Measurements from ENCODE around the gene PAPSS1.
"Not testable (repeated sequence)": the region's sequence is repeated elsewhere in the genome, so short reads cannot be mapped to it uniquely, and the experiment has no call there.

Gene PAPSS1

DNA sequence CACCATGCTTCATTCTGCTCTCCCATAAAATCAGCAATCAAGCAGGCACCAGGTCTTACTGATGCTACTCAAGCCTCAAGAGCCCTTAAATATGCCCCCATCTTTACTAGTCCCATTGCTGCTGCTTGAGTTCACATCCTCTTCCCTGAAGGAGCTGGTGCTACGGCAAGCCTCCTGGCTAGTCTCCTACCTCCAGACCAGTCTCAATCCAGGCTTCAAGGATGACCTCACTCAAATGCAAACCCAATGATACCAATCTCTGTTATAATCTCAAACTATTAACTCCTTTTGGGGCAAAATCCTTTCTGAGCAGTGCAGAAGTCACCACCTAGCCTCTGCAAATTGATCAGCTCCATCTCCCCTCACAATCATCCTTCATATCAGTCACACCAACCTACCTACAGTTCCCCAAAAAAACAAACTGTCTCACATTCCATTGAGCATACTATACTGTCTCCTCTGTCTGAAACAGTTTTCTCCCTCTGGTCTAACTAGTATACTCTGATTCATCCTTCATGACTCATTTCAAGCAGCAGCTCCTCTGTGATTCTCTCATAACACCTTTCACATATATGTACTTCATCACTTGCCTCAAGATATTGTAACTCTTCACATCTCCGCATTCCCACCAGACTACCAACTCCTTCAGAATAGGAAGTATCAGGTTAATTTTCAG lies 30.0 kb downstream of the PAPSS1 start:
- DNase-seq (ENCODE audit: low read depth), result peak; percentile 93

DNA sequence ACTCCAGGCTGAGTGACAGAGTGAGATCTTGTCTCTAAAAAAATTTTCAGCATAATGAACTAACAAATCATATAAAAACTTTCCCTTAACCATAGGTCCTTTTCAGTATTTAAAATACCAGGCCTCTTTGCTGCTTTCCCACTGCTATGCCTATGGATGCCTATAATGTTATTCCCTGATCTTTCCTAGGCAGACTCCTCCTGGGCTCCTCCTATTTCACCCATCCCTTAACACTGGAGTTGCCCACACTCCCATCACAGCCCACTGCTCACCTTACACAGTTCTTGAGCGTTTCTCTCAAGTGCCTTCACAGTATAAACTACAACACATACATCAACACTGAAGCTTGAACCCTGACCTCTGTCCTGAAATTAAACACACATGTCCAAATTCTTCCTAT lies 31.6 kb downstream of the PAPSS1 start:
- no peak for DNase-seq (ENCODE audit: low read depth)

DNA sequence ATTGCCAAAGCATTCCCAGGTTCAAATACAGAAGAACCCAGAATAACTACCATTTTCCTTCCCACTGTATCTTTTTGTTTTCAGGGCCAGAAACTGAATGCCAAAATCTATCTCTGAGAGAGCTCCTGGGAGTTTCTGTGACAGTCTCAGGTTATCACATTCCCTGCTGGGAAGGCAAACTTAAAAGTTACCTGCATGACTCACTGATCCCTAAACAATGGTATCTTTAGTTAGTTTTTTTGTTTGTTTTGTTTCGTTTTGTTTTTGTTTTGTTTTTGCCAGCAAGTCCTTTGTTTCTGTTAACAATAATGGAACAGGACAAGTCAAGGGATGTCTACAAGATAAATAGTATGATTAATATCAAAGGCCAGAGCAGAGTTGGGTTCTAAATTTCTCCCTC lies 34.3 kb downstream of the PAPSS1 start:
- DNase-seq (ENCODE audit: low read depth), result no peak

DNA sequence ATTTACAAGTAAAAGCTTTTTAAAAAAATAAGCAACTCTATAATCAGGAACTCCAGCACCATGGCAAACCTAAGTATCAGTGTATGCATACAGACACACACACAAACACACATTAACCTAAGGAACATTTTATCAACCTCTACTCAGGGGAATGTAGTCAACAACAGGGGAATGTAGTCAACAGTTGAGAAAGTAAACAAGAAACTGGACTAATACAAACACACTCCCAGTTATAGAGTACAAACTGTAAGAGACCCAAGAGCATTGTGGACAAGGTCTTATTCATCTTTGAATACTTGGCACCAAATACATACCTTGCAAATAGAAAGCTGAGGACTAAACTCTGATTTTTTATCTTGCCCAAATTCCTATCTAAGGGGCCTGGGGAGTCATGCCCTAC lies 36.2 kb downstream of the PAPSS1 start:
- peak; percentile 3 for DNase-seq (ENCODE audit: low read depth)

DNA sequence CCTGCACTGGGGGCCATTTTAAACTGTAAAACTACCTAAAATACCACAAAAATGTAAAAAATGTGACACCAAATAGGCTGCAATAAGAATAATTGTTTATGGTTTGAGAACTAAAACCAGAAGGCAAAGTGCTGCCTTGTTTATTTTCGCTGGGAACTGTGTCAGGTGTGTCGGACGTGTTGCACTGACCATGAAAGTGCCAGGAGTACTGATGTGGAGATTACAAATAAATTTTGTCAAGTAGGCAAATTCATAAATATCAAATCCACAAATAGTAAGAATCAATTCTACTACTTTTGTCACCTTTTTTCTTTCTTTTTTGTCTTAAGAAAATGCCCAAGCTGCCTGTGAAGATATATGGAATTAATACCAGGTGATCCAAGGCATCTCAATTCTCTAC lies 37.7 kb downstream of the PAPSS1 start:
- no peak for DNase-seq (ENCODE audit: low read depth)

DNA sequence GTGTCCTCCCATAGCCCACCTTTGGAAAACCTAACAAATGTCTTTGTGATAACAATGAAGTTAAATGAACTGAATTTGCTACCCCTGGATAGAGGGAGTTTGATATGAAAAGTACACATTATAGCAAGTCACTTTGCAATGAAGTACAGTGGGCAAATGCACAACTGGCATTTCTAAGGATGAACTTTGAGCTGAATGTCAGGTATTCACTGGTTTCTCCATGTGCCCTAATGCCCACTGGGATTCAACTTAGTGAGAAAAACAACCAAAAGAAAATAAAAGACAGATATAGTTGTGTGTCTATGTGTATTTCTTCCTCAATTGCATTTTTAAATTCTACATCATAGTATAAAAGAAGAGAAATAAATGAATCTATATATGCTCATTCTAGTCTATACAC lies 51.0 kb downstream of the PAPSS1 start:
- no peak for DNase-seq (ENCODE audit: low read depth)

DNA sequence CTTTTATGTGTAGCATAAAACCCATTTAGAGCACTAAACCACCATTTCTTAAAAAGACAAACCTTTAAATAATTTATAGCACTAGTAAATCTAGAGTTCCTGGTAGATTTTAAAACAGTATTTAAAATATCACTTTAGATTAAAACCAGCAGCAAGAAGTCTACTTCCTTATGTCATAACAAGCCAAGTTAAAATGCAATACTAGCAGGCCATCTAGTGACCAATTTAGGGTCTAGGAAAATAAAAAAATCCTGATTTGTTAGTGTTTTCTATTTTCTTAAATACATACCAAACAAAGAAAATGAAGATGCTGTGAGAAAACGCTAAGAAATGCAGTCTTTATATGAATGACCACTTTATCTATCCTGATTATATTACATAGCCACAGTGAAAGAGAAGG lies 53.9 kb downstream of the PAPSS1 start:
- peak; percentile 60 for DNase-seq (ENCODE audit: low read depth)

DNA sequence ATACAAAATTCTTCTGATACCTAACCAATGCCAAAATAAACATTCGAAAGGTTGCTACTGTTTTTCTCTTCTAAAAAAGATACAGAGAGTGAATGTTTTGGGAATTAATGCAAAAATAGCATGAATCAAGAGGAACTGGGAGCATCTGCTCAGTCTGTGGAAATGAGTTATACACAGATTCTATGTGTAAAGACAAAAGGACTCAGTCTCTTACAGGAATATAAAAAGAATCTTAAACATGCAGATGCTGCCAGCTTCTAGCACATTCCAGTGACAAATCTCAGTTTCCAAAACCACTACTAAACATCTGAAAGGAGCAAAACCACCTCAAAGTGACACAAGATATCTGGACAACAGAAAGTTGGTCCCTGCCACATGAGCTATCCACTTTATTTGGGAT lies 55.0 kb downstream of the PAPSS1 start:
- peak; percentile 33 for DNase-seq (ENCODE audit: low read depth)

DNA sequence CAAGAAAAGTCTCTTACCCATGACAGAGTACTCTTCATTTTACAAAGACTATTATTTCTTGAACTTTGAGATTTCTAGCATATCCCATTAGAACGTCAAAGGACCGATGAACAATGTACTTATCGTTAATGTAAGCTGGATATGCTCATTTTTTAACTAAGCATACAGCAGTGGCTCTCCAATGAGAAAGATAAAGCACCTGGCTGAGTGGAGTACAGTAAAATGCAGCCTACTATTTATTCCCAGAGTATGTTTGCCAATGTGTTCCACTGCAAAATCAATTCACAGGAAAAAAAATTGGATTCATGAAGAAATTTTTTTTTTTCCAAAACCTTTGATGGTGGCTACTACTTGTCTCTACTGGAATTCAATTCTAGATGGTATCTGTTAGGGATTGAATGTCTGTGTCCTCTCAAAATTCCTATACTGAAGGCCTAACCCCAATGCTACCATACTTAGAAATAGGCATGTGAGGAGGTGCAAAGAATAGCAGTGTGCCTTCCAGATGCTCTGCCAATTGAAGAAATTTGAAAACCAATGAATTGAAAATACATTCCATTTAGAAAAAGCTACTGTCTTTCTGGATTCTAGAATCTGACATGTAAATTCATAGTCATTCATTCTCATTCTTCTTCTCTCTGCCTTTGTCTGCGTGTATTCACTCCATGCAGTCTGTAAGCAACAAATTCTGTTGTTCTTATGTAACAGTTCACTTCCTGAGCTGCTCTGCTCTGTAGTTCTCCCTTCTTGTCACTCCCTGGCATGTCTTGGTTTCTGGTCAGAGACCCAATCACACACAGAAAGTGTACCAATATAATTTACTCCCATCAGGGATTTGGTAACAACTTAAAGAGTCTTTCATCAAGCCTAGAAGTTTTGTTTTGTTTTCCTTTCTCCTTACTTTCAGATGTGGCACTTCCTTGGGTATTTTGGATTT lies 61.4 kb downstream of the PAPSS1 start:
- no peak for DNase-seq (ENCODE audit: low read depth)

DNA sequence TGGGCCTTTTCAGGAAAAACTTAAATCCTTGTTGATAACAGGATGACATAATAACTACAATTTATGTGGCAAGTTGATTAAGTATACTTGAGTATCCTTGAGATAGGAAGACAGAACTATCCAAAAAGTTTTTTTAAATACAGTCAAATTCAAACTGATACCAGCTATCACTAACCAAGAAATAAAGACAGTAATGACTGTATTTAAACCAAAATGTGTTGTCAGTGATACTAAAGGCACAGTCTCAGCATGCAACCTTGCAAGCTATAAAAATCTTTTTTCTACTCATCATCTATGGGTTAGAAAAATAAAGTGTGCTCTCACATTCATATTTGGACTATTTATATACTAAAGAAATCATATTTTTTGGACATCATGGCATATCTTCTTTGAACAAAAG lies 64.7 kb downstream of the PAPSS1 start:
- DNase-seq (ENCODE audit: low read depth), result no peak

DNA sequence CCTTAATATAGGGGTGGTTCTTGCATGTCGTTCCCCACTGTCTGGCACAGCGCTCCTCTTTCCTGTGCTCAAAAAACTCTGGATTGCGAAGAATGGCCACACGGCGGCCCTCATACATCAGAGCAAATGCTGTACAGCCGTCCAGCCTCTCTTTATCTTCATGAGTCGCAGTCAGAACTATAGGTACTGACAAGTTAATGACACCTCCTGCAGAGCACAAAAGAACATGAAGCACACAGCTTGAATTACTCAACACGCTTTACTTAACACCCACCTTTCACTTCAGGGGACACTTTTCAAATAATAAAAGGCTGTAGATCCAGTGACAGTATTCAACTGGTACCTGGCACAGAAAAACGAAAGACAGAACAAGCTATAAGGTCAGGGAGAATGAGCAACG lies 65.3 kb downstream of the PAPSS1 start:
- DNase-seq (ENCODE audit: low read depth), result no peak

DNA sequence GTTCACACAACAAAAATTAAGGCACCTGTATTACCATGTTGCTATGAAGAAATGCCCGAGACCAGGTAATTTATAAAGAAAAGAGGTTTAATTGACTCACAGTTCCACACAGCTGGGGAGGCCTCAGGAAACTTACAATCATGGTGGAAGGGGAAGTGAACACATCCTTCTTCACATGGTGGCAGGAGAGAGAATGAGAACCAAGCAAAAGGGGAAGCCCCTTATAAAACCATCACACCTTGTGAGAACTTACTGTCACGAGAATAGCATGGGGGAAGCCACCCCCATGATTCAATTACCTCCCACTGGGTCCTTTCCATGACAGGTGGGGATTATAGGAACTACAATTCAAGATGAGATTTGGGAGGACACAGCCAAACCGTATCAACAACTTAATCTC lies 68.6 kb downstream of the PAPSS1 start:
- not testable (repeated sequence) for DNase-seq (ENCODE audit: low read depth)

DNA sequence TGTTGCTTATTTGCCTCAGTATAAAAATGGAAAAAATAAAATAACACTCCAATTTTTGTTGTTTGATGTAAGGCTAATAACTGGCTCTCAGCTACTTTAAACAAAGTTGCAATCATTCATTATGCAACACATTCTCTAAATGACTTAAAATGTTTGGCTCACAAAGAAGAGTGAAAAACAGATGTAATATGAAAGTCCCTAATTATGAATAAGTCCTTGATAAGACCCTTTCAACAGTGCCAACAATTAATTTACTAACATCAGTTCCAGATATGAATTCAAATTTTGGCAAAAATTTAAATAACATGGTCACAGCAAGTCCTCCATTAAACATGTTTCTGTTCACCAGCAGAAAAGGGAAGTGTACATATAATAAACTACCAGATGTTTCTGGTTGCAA lies 69.8 kb downstream of the PAPSS1 start:
- DNase-seq (ENCODE audit: low read depth), result peak; percentile 21

DNA sequence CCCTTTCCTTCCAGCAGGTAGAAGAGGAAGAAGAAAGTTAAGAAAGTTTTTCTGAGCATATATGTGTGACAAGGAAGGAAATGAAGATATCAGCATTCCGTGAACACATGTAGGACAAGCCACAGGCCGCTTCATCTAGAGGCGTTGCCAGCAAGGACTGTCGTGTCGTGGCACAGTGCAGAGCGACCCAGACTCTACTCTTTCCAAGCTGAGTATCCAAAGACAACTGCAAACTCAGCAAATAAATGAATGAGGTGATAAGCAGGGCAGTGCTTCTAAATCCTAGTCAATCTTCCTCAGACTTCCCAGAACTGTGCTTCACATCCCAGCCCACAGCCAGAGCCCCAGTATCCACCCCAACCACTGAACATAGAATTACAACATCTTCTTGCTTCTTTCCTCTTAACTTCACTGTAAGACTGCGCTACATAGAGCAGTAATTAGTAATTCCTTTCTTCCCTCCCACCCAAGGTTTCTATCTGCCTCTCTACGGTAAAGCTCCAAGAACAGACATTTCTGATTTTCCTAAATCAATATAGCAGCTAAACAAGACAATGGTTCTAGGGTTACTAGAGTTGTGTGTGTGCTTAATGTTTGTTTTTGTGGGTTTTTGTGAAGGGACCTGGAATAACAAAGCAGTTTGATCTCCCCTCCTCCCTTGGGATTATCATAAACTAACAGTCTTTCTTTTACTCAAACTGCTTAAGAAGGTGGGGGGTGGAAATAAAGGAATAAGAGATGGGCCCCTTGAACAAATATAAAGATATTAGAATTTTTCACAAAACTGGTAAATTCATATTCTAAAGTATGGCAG lies 71.6 kb downstream of the PAPSS1 start:
- no peak for DNase-seq (ENCODE audit: low read depth)

DNA sequence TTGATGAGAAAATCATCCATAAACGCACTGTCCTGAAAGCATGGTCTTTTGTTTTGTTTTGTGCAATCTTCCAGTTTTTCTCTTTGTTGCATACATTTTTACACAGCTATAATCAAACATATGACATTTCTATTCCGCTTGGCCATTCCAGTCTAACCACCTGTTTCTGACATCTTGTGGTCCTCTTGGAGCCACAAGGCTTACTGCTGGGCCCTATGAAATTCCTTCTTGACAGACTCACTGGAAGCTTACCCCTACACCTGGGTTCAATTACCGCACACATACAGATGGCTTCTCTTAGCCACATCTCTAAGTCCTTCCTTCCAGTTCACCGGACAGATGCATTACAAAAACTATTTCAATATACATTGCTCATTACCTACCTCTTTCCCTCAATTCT lies 72.4 kb downstream of the PAPSS1 start:
- no peak for DNase-seq (ENCODE audit: low read depth)

DNA sequence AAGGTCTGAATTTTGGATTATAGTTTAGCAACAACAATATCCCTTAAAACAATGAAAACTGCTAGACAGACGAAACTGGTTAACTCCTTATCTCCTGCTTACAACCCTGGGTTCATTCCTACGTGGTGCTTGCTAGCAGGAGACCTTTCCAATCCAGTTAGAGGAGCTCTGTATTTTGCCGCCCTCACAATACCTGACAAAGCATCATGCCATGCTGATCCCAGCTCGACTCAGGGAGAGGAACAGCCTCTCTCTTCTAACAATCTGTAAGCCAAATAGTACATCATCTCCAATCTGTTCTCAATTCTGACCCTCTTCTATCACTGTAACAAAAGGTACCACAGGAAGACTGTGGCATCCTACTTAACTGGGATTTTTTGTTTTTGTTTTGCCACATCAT lies 74.4 kb downstream of the PAPSS1 start:
- no peak for DNase-seq (ENCODE audit: low read depth)

DNA sequence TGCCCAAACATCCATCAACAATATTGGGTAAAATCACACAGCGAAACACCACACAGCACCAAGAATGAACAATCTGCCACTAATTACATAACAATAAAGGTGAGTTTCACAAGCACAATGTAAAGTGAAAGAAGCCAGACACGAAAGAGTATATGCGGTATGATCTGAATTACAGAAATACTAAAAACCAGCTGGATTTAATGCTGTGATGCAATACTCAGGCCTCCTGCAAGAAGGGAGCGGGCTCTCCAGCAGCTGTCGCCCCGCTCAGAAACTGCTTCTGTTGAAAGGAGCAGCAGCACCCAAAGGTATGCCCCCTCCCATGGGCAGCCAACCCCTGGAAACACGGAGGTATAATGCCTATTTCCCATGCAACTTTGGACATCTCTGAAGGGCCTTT lies 77.0 kb downstream of the PAPSS1 start:
- no peak for DNase-seq (ENCODE audit: low read depth)

DNA sequence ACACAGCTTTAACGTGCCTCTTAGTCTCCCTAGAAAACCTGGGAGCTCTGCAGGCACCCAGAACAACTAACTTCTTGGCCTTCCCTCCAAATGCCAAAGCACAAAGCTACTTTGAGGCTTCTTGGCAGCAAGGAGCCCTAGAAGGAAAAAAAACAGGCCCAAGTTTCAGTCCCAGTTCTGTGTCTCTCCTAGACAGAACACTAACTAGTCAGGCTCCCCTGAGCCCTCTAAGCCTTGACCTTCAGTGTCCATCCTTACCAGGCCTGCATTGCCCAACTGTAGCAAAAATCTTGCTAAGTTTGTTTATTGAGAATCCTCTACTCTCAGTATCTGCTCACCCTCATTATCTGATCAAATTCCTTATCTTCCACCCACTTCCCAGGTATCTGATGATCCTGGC lies 79.2 kb downstream of the PAPSS1 start:
- no peak for DNase-seq (ENCODE audit: low read depth)

DNA sequence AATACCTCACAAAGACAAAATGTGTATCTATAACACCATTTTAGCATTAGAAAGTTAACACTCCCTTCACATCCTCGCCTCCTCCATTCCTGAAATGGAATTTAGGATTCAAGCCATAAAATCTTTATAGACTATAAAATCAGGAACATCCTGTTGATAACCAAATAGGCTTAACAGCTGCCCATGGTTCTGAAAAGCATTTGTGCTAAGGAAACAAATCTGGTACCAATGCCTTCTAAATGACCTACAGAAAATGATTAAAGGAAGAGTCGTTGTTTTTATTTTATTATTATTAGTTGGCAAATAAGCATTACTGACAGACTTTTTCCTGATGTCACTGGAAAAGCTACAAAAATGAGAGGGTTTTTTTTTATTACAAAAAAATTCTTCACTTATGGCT lies 79.8 kb downstream of the PAPSS1 start:
- no peak for DNase-seq (ENCODE audit: low read depth)

DNA sequence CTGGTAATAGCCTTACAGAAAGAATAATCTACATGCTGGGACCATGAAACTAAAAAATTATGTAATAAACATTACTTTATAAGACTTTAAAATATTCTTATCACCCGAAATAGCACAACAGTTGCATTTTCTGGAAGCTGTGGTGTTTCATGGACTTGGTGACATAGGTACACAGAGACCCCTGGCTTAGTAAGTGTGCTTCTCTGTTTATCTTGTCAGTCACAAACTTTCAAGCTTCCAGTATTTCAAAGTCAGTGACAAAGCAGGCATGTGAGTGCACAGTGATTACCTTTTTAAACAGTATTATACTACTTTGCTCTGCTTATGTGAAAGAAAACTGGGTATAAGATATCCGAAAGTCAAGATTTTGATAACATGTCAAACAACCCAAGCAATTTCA lies 84.3 kb downstream of the PAPSS1 start:
- DNase-seq (ENCODE audit: low read depth), result no peak

DNA sequence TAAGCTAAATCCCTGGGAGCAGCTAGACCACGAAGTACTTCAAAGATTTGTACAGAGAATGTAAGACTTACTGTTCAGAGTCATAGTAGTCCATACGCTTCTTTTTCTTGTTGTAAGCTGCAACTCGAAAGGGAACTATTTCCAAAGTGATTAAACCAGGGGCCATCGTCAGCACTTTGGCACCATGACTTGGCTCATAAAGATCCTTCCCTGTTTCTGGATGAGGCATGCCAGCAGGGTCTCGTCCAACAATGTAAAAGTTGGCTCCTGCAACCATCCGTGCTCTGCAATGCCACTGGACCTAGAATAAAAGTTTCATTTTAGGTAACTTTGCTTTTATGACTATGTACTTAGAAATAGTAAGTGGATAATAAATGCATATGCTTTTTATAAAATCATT lies 88.5 kb downstream of the PAPSS1 start:
- DNase-seq (ENCODE audit: low read depth), result no peak

DNA sequence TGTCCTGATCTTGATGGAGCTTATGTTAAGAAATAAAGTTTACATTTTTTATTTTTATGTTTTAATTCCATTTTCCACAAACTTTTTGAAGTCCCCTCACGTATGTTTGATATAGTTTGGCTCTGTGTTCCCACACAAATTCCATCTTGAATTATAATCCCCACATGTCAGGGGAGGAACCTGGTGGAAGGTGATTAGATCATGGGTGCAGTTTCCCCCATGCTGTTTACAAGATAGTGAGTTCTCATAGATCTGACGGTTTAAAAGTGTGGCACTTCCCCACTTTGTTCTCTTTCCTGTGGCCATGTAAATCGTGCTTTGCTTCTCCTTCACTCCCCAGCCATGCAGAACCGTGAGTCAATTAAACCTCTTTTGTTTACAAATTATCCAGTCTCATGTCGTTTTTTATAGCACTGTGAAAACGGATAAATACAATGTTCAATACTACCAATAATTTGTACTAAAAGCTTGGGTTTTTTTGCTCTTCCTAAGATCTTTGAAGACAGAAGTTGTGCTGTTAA lies 89.8 kb downstream of the PAPSS1 start:
- no peak for DNase-seq (ENCODE audit: low read depth)

DNA sequence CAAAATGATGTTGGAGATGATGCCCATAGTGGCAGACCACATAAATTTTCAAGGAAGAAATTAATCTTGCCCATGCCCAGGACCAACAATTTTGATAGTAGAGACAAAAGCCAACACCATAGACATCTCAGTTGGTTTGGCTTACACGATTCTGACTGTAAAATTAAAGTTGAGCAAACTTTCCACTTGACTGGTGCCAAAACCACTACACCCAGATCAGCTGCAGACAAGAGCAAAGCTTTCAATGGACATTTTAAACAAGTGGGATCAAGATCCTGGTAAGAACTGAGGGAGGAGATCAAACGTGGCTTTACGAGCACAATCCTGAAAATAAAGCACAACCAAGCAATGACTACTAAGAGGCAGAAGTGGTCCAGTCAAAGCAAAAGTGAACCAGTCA lies 90.7 kb downstream of the PAPSS1 start:
- no peak for DNase-seq (ENCODE audit: low read depth)
